K562 (cell line): ENCODE results near the gene ZNF324B. TPM values are rescaled to one million over a fixed set of nuclear protein-coding genes. Genes with fewer than 3 reads are reported as not detected.

Experiments used
- ARID3A ChIP-seq: IDR thresholded peaks from 2 replicates; pipeline ENCODE4 v1.6.1; 2012; ENCODE audit warnings: low read depth, low read length, improper control_type of control experiment, borderline replicate concordance
- ATF3 ChIP-seq, 2 experiments: fragments of 450-650 bp in 1 of 2; sonication (generic) in 1 of 2; formaldehyde crosslinking in 1 of 2; IDR thresholded peaks in 1 of 2; conservative IDR thresholded peaks in 1 of 2; 2 replicates each; pipeline versions ENCODE4 v1.6.1 to v1.8.1; 2016 to 2023; ENCODE audit warnings: mild to moderate bottlenecking in 2 of 2, moderate library complexity in 2 of 2, inconsistent platforms in 1 of 2, missing genetic modification reagents in 1 of 2
- BDP1 ChIP-seq: IDR thresholded peaks from 3 replicates; pipeline ENCODE4 v1.6.1; 2011; ENCODE audit not compliant: insufficient read length, insufficient read depth
- CGGBP1 ChIP-seq: fragments of 250-450 bp; sonication (Bioruptor Pico); IDR thresholded peaks from 2 replicates; pipeline ENCODE4 v1.9.0; 2021; ENCODE audit warnings: mild to moderate bottlenecking
- ERF ChIP-seq: fragments of 450-650 bp; formaldehyde crosslinking; IDR thresholded peaks from 2 replicates; pipeline ENCODE4 v1.4.0; 2020; ENCODE audit warnings: mild to moderate bottlenecking, mixed read lengths
- FIP1L1 ChIP-seq: fragments of 200-400 bp; formaldehyde crosslinking; IDR thresholded peaks from 2 replicates; pipeline ENCODE4 v1.6.1; 2018; ENCODE audit warnings: mild to moderate bottlenecking, low read depth, low read length; ENCODE audit not compliant: poor library complexity, severe bottlenecking
- FOXK2 ChIP-seq, 2 experiments: fragments of 450-650 bp; IDR thresholded peaks in 1 of 2; conservative IDR thresholded peaks in 1 of 2; 2 replicates each; pipeline ENCODE4 v1.6.1; 2016; ENCODE audit warnings: low read depth in 2 of 2, mild to moderate bottlenecking in 1 of 2
- HMGN3 ChIP-seq: IDR thresholded peaks from 2 replicates; pipeline ENCODE4 v1.6.1; 2011; ENCODE audit warnings: borderline replicate concordance, low read depth, mild to moderate bottlenecking, mixed read lengths, low read length; ENCODE audit not compliant: insufficient read length; ENCODE audit errors: extremely low read depth
- KAT2B ChIP-seq: IDR thresholded peaks from one replicate; pipeline ENCODE4 v1.6.1; 2012; ENCODE audit warnings: low read depth, mild to moderate bottlenecking, control low read depth, inconsistent platforms, low read length, moderate library complexity
- NR2C2 ChIP-seq, 2 experiments: fragments of 200-800 bp in 1 of 2; sonication (Bioruptor generic) in 1 of 2; sonication (generic) in 1 of 2; formaldehyde crosslinking in 1 of 2; IDR thresholded peaks; 2 replicates each; pipeline versions ENCODE4 v1.6.1 to v1.8.0; 2016 to 2022; ENCODE audit warnings: mild to moderate bottlenecking in 1 of 2, missing compliant biosample characterization in 1 of 2, missing genetic modification characterization in 1 of 2, missing genetic modification reagents in 1 of 2
- POLR2G ChIP-seq: fragments of 200-400 bp; formaldehyde crosslinking; IDR thresholded peaks from 2 replicates; pipeline ENCODE4 v1.6.1; 2017; ENCODE audit warnings: low read depth, mild to moderate bottlenecking, antibody characterized with exemption, low read length, moderate library complexity
- RBM15 ChIP-seq: fragments of 200-400 bp; formaldehyde crosslinking; IDR thresholded peaks from 2 replicates; pipeline ENCODE4 v1.6.1; 2018; ENCODE audit warnings: mild to moderate bottlenecking, low read length, moderate library complexity; ENCODE audit not compliant: insufficient read depth
- SMAD1 ChIP-seq: fragments of 150-350 bp; IDR thresholded peaks from 2 replicates; pipeline ENCODE4 v1.6.1; 2014; ENCODE audit warnings: low read length, low read depth; ENCODE audit not compliant: partially characterized antibody
- SRF ChIP-seq, 2 experiments: fragments of 250-450, 450-650 bp in 1 of 2; sonication (Bioruptor Pico) in 1 of 2; sonication (generic) in 1 of 2; formaldehyde crosslinking; IDR thresholded peaks; 2 replicates each; pipeline versions ENCODE4 v1.5.0 to v1.5.1; 2020 to 2022; ENCODE audit warnings: mild to moderate bottlenecking in 1 of 2, missing genetic modification reagents in 1 of 2
- SRSF3 ChIP-seq: fragments of 200-400 bp; formaldehyde crosslinking; IDR thresholded peaks from 2 replicates; pipeline ENCODE4 v1.6.1; 2016; ENCODE audit warnings: mild to moderate bottlenecking, low read length, moderate library complexity; ENCODE audit not compliant: insufficient read depth
- TRIM24 ChIP-seq, 2 experiments: fragments of 450-650 bp; IDR thresholded peaks; 2 replicates each; pipeline ENCODE4 v1.6.1; 2016
- ZBTB11 ChIP-seq, 3 experiments: fragments of 200-800 bp in 1 of 3; fragments of 250-450 bp in 1 of 3; fragments of 450-650 bp in 1 of 3; sonication (Bioruptor Pico) in 1 of 3; sonication (Bioruptor generic) in 1 of 3; formaldehyde crosslinking in 1 of 3; IDR thresholded peaks; 2 replicates each; pipeline versions ENCODE4 v1.6.1 to v1.8.0; 2016 to 2022; ENCODE audit warnings: mild to moderate bottlenecking in 2 of 3, missing genetic modification characterization in 2 of 3, missing compliant biosample characterization in 1 of 3, moderate library complexity in 1 of 3
- ZNF507 ChIP-seq: conservative IDR thresholded peaks from 2 replicates; pipeline ENCODE4 v1.6.1; 2017; ENCODE audit warnings: missing genetic modification characterization, missing compliant biosample characterization
- ZNF583 ChIP-seq: fragments of 250-450 bp; sonication (Bioruptor Pico); IDR thresholded peaks from 2 replicates; pipeline ENCODE4 v1.4.0; 2020
- polyA plus RNA-seq, 8 experiments: library from polyadenylated mRNA; depleted of rRNA in 4 of 8; stranded (reverse) in 5 of 8; unstranded in 3 of 8; fragments of >200 nt; fragmentation: Nextera tagmentation in 2 of 8; fragmentation: Illumina TruSeq in 1 of 8; extraction: Ambion mirVana in 2 of 8; extraction: Trizol in 1 of 8; gene quantifications; 2 replicates each; pipeline versions ENCODE4 v1.2.1 to v1.2.3, GENCODE V29; 2011 to 2014; ENCODE audit warnings: inconsistent platforms in 1 of 8, missing spikeins in 1 of 8
- total RNA-seq, 7 experiments: library from RNA; depleted of rRNA in 6 of 7; stranded (reverse); fragments of >200 nt in 6 of 7; fragmentation: Illumina TruSeq in 2 of 7; extraction: Trizol in 2 of 7; gene quantifications; 2 replicates each; pipeline versions ENCODE4 v1.2.1 to v1.2.3, GENCODE V29; 2011 to 2021; ENCODE audit warnings: low replicate concordance in 1 of 7

ZNF324B gene
- total and polyA plus RNA-seq, 9 of the 15 experiments (the other 6 are each of a cell fraction or from before 2014, with no cell fraction given), result 0.20 to 13.5 (median 5.7) TPM

GRCh38 chr19:58451358-58452101 is at the start of gene ZNF324B (continued):
- TF ChIP-seq FIP1L1 (peak; percentile 82), ATF3 (IDR thresholded peaks at IDR 0.05) (no peak), ATF3 (CRISPR knock-in tag; conservative IDR thresholded peaks at IDR 0.05) (0 out of 2 replicates have a peak, but pooled peaks have one; percentile 58), ZNF507 (tag) (no peak), NR2C2 (CRISPR knock-in tag; IDR thresholded peaks at IDR 0.05) (no peak), NR2C2 (tag; IDR thresholded peaks at IDR 0.05) (peak; percentile 13; the same call in 1 of the 2 replicates), KAT2B (no peak), CGGBP1 (no peak), SMAD1 (peak; percentile 35), BDP1 (no peak), FOXK2 (conservative IDR thresholded peaks at IDR 0.05 in 1 of 2, IDR thresholded peaks at IDR 0.05 in 1 of 2; ENCODE audit: low read depth in 2 of 2) (peak in 1 of 2 experiments; percentile 59; a peak in 1 of 4 replicates), SRF (CRISPR knock-in tag; IDR thresholded peaks at IDR 0.05) (peak in 1 of 2 experiments; percentile 45; a peak in 2 of 4 replicates), HMGN3 (peak; percentile 54), ZBTB11 (CRISPR knock-in tag; IDR thresholded peaks at IDR 0.05) (peak in 1 of 3 experiments; percentile 76; a peak in 2 of 6 replicates), ARID3A (no peak), RBM15 (no peak), TRIM24 (IDR thresholded peaks at IDR 0.05) (no peak), ERF (CRISPR knock-in tag) (peak; percentile 76; the same call in 1 of the 2 replicates), SRSF3 (no peak), POLR2G (peak; percentile 93), ZNF583 (no peak)
